GM12892 (cell line): Measurements from ENCODE around the gene KMT2C.
"Not testable (repeated sequence)": the region's sequence is repeated elsewhere in the genome, so short reads cannot be mapped to it uniquely, and the experiment has no call there.

Source experiments
- POLR2A ChIP-seq: IDR thresholded peaks from 2 replicates; pipeline ENCODE4 v1.6.1; 2011; ENCODE audit warnings: low read depth, low read length, control low read depth
- POLR2AphosphoS5 ChIP-seq: IDR thresholded peaks from 2 replicates; pipeline ENCODE4 v1.6.1; 2011; ENCODE audit warnings: low read depth, low read length, control low read depth

DNA sequence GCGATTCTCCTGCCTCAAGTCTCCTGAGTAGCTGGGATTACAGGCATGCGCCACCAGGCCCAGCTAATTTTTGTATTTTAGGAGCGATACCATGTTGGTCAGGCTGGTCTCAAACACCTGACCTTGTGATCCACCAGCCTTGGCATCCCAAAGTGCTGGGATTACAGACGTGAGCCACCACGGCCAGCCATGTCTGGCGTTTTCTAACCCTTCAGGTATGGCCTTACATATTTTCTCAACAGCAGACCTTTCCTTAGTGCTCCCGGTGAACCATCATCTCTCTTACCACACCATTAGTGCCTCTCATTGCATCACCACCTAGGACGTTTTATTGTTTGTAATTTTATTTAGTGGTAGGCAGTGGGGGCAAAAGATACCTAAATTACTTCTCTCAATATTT, 194.5 kb downstream of the KMT2C start:
- TF ChIP-seq POLR2A, POLR2AphosphoS5: not testable (repeated sequence)
